Trophoblast cell (in vitro differentiated cells and primary cell): ENCODE measurements around the gene FAM83B.

Source experiments
- DNase-seq, 2 donors: peaks; one replicate each; pipeline ENCODE4 v3.0.0-alpha.2; 2016
- H2AFZ ChIP-seq: 2 replicates; pipeline ENCODE4 v1.6.1; 2013; ENCODE audit warnings: low read length, moderate library complexity, mild to moderate bottlenecking; ENCODE audit not compliant: insufficient read depth, poor library complexity
- H2AK5ac ChIP-seq: 2 replicates; pipeline ENCODE4 v1.6.1; 2013; ENCODE audit warnings: mild to moderate bottlenecking, low read length
- H2BK120ac ChIP-seq: 2 replicates; pipeline ENCODE4 v1.6.1; 2013; ENCODE audit warnings: low read length, mild to moderate bottlenecking, moderate library complexity; ENCODE audit not compliant: insufficient read depth, poor library complexity
- H2BK12ac ChIP-seq: 2 replicates; pipeline ENCODE4 v1.6.1; 2013; ENCODE audit warnings: mild to moderate bottlenecking, low read length, moderate library complexity
- H2BK5ac ChIP-seq: 2 replicates; pipeline ENCODE4 v1.6.1; 2013; ENCODE audit warnings: low read length, low read depth, moderate library complexity, mild to moderate bottlenecking; ENCODE audit not compliant: poor library complexity
- H3K14ac ChIP-seq: 2 replicates; pipeline ENCODE4 v1.6.1; 2013; ENCODE audit warnings: mild to moderate bottlenecking, low read length
- H3K18ac ChIP-seq: 2 replicates; pipeline ENCODE4 v1.6.1; 2013; ENCODE audit warnings: mild to moderate bottlenecking, low read length
- H3K23ac ChIP-seq: 2 replicates; pipeline ENCODE4 v1.6.1; 2013; ENCODE audit warnings: low read length
- H3K27ac ChIP-seq: 2 replicates; pipeline ENCODE4 v1.5.1; 2013; ENCODE audit warnings: low read depth, mild to moderate bottlenecking, inconsistent platforms, low read length, moderate library complexity
- H3K27me3 ChIP-seq: 2 replicates; pipeline ENCODE4 v1.6.1; 2013; ENCODE audit warnings: inconsistent platforms, mild to moderate bottlenecking, low read length, moderate library complexity; ENCODE audit not compliant: insufficient read depth
- H3K36me3 ChIP-seq, 2 experiments: 1 replicate in 1 of 2; 2 replicates in 1 of 2; pipeline ENCODE4 v1.6.1; 2013; ENCODE audit warnings: low read length in 2 of 2, mild to moderate bottlenecking in 2 of 2, moderate library complexity in 1 of 2; ENCODE audit not compliant: insufficient read depth in 2 of 2, control insufficient read depth in 1 of 2
- H3K4ac ChIP-seq: 2 replicates; pipeline ENCODE4 v1.6.1; 2013; ENCODE audit warnings: low read depth, mild to moderate bottlenecking, low read length, moderate library complexity
- H3K4me1 ChIP-seq, 2 experiments: 1 replicate in 1 of 2; 2 replicates in 1 of 2; pipeline ENCODE4 v1.6.1; 2013; ENCODE audit warnings: low read length in 2 of 2, mild to moderate bottlenecking in 2 of 2, moderate library complexity in 1 of 2; ENCODE audit not compliant: insufficient read depth in 2 of 2, control insufficient read depth in 1 of 2
- H3K4me2 ChIP-seq: 2 replicates; pipeline ENCODE4 v1.6.1; 2013; ENCODE audit warnings: inconsistent platforms, mild to moderate bottlenecking, low read length, moderate library complexity
- H3K4me3 ChIP-seq: 2 replicates; pipeline ENCODE4 v1.5.1; 2013; ENCODE audit warnings: mild to moderate bottlenecking, low read depth, low read length, inconsistent platforms
- H3K79me1 ChIP-seq: one replicate; pipeline ENCODE4 v1.6.1; 2013; ENCODE audit warnings: low read length
- H3K79me2 ChIP-seq: 2 replicates; pipeline ENCODE4 v1.6.1; 2013; ENCODE audit warnings: low read length, mild to moderate bottlenecking; ENCODE audit not compliant: control insufficient read depth, insufficient read depth, poor library complexity
- H3K9ac ChIP-seq: 2 replicates; pipeline ENCODE4 v1.6.1; 2013; ENCODE audit warnings: mild to moderate bottlenecking, low read length
- H3K9me3 ChIP-seq: 2 replicates; pipeline ENCODE4 v1.6.1; 2013; ENCODE audit warnings: low read depth, mild to moderate bottlenecking, control low read depth, inconsistent platforms, low read length; ENCODE audit not compliant: insufficient read depth
- H4K12ac ChIP-seq: 2 replicates; pipeline ENCODE4 v1.6.1; 2013; ENCODE audit warnings: low read depth, mild to moderate bottlenecking, low read length, moderate library complexity
- H4K8ac ChIP-seq: 2 replicates; pipeline ENCODE4 v1.6.1; 2013; ENCODE audit warnings: low read depth, mild to moderate bottlenecking, low read length, moderate library complexity
- H4K91ac ChIP-seq: one replicate; pipeline ENCODE4 v1.6.1; 2013; ENCODE audit warnings: low read depth, mild to moderate bottlenecking, low read length, moderate library complexity
- WGBS: extraction: QIAGEN DNeasy Blood & Tissue Kit; methylation state at CpG from one replicate; pipeline ENCODE4 v1.1.7; 2013; ENCODE audit warnings: missing lambda C conversion rate; ENCODE audit not compliant: insufficient read length, insufficient coverage; ENCODE audit errors: extremely low coverage; 5-methylcytosine and 5-hydroxymethylcytosine counted together

The FAM83B gene

GRCh38 chr6:54910431-54910884 lies 63.9 kb downstream of the FAM83B start:
- H3K4ac ChIP-seq: no peak overlapping the region
- WGBS: no CpG with 5 or more reads among the region's 6 CpGs
- no peak overlapping the region for H2BK120ac ChIP-seq
- no peaks in the 10 kb centered on the region for H3K9me3 ChIP-seq
- no peak overlapping the region for H2BK5ac ChIP-seq
- no peaks in the 10 kb centered on the region for H3K79me1 ChIP-seq
- H3K9ac ChIP-seq: no peak overlapping the region
- H2AK5ac ChIP-seq: no peak overlapping the region
- peaks cover 3% of the 10 kb centered on the region in 2 experiments for H3K4me1 ChIP-seq
- no peak overlapping the region for H3K14ac ChIP-seq
- peak overlapping the region; percentile 16 for H4K12ac ChIP-seq
- no peak overlapping the region for H2BK12ac ChIP-seq
- no peaks in the 10 kb centered on the region for H3K36me3 ChIP-seq
- H3K4me3 ChIP-seq: no peak overlapping the region
- no peak overlapping the region for H3K18ac ChIP-seq
- no peak overlapping the region for H2AFZ ChIP-seq
- H3K27ac ChIP-seq: no peak overlapping the region
- no peak overlapping the region for H4K8ac ChIP-seq
- no peaks in the 10 kb centered on the region for H3K27me3 ChIP-seq
- no peak overlapping the region for H4K91ac ChIP-seq
- H3K23ac ChIP-seq: no peak overlapping the region
- no peaks in the 10 kb centered on the region for H3K79me2 ChIP-seq
- no peak overlapping the region for H3K4me2 ChIP-seq
- DNase-seq: no peak

DNA sequence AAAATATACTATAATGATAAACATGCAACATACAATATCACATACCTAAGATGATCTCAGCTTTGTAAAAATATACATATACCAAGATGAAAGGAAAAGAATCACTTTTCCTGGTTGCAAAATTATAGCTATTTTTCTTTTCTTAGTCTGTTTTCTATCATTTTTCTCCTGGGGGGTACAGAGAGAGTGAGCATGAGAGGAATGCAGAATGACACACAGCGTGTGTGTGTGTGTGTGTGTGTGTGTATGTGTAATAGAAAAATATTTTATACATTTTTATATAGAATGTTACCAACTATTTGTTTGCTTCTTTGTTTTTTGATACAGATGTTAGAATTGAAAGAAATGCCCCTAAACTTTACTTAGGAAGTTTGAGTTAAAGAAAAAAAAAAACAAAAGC lies 64.3 kb downstream of the FAM83B start:
- Histone ChIP-seq H3K79me2 (no peaks in the 10 kb centered on the region), H3K4me2 (no peak overlapping the region), H2BK12ac (no peak overlapping the region), H3K18ac (no peak overlapping the region), H2AFZ (no peak overlapping the region), H3K27me3 (no peaks in the 10 kb centered on the region), H3K27ac (no peak overlapping the region), H2BK5ac (no peak overlapping the region), H3K9ac (no peak overlapping the region), H3K4me3 (no peak overlapping the region), H3K9me3 (no peaks in the 10 kb centered on the region), H2AK5ac (no peak overlapping the region), H3K23ac (no peak overlapping the region), H4K12ac (no peak overlapping the region), H4K91ac (no peak overlapping the region), H2BK120ac (no peak overlapping the region), H4K8ac (no peak overlapping the region), H3K4me1 (peaks cover 3% of the 10 kb centered on the region in 2 experiments), H3K36me3 (no peaks in the 10 kb centered on the region), H3K79me1 (no peaks in the 10 kb centered on the region), H3K4ac (no peak overlapping the region), H3K14ac (no peak overlapping the region)
- no CpG with 5 or more reads among the region's 1 CpG for WGBS
- DNase-seq: no peak

DNA sequence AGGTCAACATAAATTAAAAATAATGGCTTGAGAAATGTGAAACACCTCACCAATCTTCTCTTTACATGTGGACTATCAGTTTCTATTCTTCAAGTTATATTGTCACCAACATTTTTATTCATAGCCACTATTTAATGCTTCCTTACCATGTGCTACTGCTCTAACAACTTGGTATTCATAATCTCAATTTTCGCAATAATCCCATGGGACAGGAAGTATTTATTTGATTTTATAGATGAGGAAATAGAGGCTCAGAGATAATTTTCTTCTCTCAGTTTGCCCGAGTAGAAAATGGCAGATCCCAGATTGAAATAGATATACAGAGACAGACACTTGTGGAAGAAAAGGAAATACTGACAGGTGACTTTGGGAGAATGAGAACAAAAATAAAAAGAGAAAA lies 66.6 kb downstream of the FAM83B start:
- Histone ChIP-seq H2AFZ (no peak overlapping the region), H2BK12ac (no peak overlapping the region), H4K12ac (no peak overlapping the region), H2AK5ac (no peak overlapping the region), H3K4ac (no peak overlapping the region), H3K27me3 (no peaks in the 10 kb centered on the region), H3K9me3 (no peaks in the 10 kb centered on the region), H3K79me1 (no peaks in the 10 kb centered on the region), H2BK120ac (no peak overlapping the region), H4K8ac (no peak overlapping the region), H3K9ac (no peak overlapping the region), H3K4me3 (no peak overlapping the region), H3K36me3 (no peaks in the 10 kb centered on the region), H3K4me2 (no peak overlapping the region), H3K18ac (no peak overlapping the region), H3K14ac (no peak overlapping the region), H3K27ac (no peak overlapping the region), H2BK5ac (no peak overlapping the region), H3K23ac (no peak overlapping the region), H3K79me2 (no peaks in the 10 kb centered on the region), H3K4me1 (peaks cover 3% of the 10 kb centered on the region in 2 experiments), H4K91ac (no peak overlapping the region)
- DNase-seq: no peak
- no CpG with 5 or more reads among the region's 2 CpGs for WGBS

DNA sequence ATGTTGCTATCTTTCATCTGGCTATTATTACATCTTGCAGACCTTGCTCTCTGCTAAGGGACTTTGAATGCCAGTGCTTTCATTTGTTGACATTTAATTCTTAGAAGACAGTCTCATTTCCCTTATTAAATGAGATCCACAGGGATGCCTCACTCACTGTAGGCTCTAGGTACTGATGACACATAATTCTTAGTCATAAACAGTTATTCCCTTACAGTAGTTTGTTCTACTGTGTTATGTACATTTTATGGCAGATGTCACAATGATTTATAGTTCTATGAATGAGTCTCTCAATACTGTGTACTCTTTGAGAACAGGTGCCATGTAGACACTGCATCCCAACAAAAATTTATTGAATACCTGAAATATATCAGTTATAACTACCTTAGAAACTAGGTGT lies 70.3 kb downstream of the FAM83B start:
- Histone ChIP-seq H3K4me2 (no peak overlapping the region), H3K14ac (no peak overlapping the region), H3K23ac (no peak overlapping the region)

More for the DNA sequence above, 70.3 kb downstream of the FAM83B start:
- Histone ChIP-seq H2BK120ac (no peak overlapping the region), H2BK12ac (no peak overlapping the region), H3K36me3 (no peaks in the 10 kb centered on the region), H3K18ac (no peak overlapping the region), H4K12ac (no peak overlapping the region), H3K27me3 (no peaks in the 10 kb centered on the region), H3K4ac (no peak overlapping the region), H3K79me2 (no peaks in the 10 kb centered on the region), H4K8ac (no peak overlapping the region), H2BK5ac (no peak overlapping the region), H3K9ac (no peak overlapping the region), H2AFZ (no peak overlapping the region), H3K4me3 (no peak overlapping the region), H4K91ac (no peak overlapping the region), H3K27ac (no peak overlapping the region), H3K79me1 (no peaks in the 10 kb centered on the region), H3K9me3 (no peaks in the 10 kb centered on the region), H2AK5ac (no peak overlapping the region), H3K4me1 (no peaks in the 10 kb centered on the region)
- peak in 1 of 2 donors; percentile 2 for DNase-seq
